Fibroblast of skin of back (primary cell): ENCODE data around the gene C7. TPM values are rescaled to one million over a fixed set of nuclear protein-coding genes. Genes with fewer than 3 reads are reported as not detected.
"Not testable (repeated sequence)": the region's sequence is repeated elsewhere in the genome, so short reads cannot be mapped to it uniquely, and the experiment has no call there.

Experiments
- DNase-seq: peaks from one replicate; pipeline ENCODE4 v3.0.0-alpha.2; 2013
- polyA plus RNA-seq, 2 experiments: library from polyadenylated mRNA; unstranded; fragments of 120-200 nt; gene quantifications; one replicate each; pipeline ENCODE4 v1.2.1, GENCODE V29; 2013; ENCODE audit not compliant: insufficient read length in 2 of 2

The C7 gene
- polyA plus RNA-seq (2013, experiment 1 of 2; ENCODE audit: insufficient read length): 0.29 TPM
- polyA plus RNA-seq (2013, experiment 2 of 2; ENCODE audit: insufficient read length): 0.16 TPM

DNA sequence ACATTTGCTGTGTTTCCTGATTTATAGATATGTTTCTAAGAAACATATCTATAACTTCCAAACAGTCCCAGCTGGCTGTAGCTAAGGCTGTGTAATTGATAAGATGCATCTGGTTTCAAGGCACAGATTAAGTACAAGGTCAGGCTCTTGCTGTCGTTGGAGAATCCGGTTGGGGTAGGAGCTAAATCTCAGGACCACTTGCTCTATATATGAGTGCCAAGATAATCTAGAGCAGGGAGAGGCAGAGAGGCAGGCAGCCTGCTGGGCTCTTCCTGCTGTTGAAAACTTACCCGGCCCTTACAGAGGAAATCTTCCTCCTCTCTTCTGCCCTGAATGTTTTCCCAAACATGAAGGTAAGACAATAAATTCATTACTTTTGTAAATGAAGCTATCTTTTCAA lies at the start of gene C7:
Gene C7, plus strand, starts transcription at position 234 of the 400 bp plus-strand sequence. Its CDS starts 114 bp downstream, at position 348.
- DNase-seq: no peak

DNA sequence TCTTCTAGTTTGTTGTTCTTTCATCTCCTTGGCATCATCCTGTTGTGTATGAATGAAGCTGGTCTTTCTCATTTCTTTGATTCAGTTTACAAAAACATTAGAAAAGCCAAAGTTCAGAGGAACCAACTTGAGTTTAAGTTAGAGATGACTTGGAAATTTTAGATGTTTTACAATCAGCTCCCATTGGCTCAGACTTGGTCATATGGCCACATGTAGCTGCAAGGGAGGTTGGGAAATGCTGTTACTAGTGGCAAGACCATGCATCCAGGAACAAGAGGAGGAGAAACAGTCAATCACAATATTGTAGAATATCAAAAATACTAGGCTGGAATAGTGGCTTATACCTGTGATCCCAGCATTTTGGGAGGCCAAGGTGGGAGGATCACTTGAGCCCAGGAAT lies 48.6 kb upstream of the C7 start:
- no peak for DNase-seq

- DNase-seq: not testable (repeated sequence)
Measured at GRCh38 chr5:40865004-40865403, 44.3 kb upstream of the C7 start.

DNA sequence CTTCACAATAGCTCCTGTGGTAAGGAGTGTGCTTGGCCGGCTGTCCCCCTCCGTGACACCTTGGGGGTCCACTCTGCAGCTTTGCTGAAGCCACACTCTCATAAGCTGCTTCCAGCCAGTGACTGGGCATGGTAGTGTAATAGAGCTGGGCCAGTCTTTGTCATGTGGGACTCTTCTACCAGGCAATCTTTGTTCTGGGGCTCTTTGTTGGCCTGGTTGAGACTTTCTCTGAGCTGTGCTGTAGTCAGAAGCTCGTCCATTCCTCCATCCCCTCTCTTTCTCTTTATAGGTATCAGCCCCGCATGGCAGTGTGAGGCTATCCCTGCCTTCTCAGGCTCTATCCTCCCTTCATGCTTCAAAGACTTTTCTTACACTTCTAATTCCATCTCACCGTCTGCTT lies 42.5 kb upstream of the C7 start:
- no peak for DNase-seq

- no peak for DNase-seq
Measured at GRCh38 chr5:40869384-40869783, 39.9 kb upstream of the C7 start.

DNA sequence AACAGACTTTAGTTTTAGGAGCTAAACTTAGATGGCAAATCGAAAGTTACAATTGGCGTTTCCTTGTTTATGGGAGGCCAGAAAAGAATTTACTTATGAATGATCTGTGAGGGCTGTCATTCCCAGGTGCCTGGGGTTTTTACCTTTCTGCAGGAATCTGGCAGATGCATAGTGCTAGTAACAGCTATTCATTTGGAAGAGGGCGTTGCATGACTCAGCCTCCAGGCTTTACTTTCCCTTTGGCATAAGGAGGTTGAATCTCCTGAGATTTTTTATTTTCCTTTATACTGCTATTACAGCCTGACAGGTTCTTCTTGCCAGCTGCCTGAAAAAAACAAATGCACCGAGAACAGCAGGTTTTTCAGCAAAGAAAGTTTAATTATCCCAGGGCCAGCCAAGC lies 38.1 kb upstream of the C7 start:
- no peak for DNase-seq

DNA sequence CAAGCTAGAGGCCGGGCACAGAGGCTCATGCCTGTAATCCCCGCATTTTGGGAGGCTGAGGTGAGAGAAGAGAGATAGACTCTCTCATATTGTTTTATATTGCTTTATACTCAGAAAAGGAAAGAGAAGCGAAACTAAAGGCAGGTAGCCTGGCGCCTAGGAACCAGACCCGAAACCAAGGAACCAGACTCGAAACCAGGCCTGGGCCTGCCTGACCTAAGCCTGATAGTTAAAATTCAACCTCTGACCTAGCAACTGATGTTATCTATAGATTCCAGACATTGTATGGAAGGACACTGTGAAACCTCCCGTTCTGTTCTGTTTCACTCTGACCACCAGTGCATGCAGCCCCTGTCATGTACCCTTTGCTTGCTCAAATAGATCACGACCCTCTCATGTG lies 37.0 kb upstream of the C7 start:
- not testable (repeated sequence) for DNase-seq

- DNase-seq: no peak
Measured at GRCh38 chr5:40873286-40873880, 35.9 kb upstream of the C7 start.

DNA sequence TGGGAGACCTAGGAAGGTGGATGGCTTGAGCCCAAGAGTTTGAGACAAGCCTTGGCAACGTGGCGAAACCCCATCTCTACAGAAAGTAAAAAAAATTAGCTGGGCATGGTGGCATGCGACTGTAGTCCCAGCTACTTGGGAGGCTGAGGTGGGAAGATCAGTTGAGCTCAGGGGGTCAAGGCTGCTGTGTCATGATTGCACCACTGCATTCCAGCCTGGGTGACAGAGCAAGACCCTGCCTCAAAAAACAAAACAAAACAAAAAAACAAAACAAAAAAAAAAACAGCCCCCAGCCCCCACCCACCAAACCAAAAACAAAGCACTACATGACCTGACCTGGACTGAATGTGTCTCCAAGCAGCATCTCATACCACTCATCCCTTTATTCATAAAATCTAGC lies 33.3 kb upstream of the C7 start:
- DNase-seq: no peak

DNA sequence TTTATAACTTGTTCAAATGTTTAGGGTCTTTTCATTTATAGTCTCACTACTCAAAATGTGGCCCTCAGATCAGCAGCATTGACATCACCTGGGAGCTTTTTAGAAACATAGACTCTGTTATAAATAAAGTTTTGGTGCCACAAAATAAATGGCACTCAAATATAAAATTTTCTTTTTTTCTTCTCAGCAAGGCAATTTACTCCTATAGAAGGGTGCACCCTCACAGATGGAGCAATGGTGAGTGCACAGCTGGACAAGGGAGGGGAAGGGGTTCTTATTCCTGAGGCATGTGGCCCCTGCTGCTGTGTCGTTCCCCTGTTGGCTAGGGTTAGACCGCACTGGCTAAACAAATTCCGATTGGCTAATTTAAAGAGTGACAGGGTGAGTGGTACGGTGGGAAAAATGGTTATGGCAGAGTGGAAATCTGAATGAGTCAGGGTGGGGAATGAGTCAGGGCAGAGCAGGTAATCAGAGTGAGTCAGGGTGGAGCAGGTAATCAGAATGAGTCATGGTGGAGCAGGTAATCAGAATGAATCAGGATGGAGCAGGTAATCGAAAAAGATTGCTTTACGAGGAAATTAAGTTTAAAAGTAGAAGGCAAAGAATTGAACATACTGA lies 31.8 kb upstream of the C7 start:
- DNase-seq: no peak

DNA sequence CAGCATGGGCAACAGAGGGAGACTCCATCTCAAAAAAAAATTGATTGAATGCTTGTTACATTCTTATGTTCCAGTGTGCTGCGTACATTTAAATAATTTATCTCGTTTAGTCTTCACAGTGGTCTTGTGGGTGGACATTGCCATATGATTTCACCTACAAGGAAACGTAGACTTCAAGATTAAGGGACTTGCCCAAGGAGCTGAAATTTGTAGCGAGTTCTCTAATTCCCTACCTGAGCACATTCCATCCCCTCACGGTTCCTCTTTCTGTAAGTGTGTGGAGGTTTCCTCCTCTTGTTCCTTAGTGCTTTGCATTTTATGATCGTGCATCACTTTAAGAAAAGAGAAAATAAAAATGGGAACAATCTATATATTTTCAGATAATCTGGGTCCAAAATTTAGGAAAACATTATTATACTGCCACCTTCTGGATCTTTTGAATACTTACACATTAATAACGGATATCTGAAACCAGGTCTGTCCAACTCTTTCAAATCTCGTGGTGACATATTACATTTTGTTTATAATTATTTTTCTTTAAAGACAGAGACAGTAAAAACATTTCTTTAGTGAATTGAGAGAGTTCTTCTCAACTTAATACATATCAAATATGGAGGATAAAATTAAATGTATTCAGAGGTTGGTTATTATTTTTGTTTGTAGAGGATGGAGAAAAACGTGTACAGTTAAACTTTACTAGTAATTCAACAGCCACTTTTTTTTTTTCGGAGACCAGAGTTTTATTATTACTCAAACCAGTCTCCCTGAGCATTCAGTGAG lies 29.9 kb upstream of the C7 start:
- DNase-seq: peak; percentile 28

GRCh38 chr5:40882291-40882690 lies 27.0 kb upstream of the C7 start:
- no peak for DNase-seq

- DNase-seq: not testable (repeated sequence)
Measured at GRCh38 chr5:40883051-40883450, 26.2 kb upstream of the C7 start.

- not testable (repeated sequence) for DNase-seq
Measured at GRCh38 chr5:40895440-40896425, 13.6 kb upstream of the C7 start.

DNA sequence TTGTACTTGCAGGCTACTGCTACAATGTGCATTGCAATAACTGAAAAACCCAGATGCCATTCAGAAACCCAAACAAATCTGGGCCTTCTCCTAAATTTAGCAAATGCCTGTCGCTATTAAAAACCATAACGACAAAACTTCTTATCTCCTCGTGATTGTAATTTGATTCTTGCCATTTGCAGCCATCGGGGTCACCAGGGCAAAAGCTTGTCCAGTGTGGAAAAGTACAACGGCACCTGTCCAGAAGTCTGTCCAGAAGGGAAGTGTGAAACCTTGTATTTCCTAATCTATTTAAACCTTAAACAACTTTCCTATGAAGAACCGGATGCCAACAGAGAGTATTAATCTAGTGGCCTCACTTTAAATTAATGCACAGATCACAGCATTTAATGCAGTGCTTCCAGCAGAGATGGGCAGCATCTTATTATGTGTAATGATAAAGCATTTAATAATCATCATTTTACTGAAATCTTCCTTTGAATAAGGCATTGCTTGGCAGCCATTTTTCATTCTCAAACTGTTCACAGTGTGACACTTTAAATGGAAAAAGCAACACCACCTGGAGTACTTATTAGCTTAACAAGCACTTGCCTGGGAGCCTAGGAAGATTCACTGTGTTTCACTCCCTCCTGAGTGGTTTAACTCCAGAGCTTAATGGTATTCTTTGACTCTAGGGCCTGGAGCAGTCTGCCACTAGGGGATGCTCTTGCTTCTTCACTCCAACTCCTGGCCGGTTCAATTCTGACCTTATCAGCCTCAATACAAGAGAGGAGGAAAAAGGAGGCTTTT lies 4.9 kb upstream of the C7 start:
- peak; percentile 71 for DNase-seq

DNA sequence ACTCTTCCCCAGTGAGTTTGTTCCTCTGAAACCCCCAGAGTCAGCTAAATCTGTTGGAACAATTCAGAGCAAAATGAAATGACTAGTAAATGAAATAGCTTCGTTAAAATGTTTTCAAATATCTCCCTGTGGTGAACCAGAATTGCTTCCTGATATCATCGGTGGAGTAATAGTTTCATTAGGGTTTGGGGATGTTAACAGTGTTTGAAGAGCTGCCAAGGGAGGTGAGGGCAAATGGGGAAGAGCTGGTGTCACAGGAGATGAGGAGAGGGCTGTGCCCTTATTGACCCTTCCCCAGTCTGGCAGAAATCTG lies 4.3 kb upstream of the C7 start:
- DNase-seq: no peak

DNA sequence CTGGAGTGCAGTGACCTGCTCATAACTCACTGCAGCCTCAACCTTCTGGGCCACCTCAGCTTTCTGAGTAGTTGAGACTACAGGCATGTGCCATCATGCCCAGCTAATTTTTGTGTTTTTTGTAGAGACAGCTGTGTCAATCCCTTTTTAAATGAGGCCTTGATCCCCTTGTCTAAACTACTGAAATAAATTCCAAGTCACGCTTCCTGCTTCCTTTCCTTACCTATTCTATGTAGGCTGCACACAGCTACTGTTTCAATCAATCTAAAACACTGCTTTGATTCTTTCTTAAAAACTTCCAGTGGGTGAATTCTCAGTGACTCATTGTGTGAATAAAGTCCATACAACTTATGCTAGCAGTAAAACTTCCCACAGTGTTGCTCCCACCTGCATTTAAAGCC lies 2.9 kb upstream of the C7 start:
- DNase-seq: no peak

DNA sequence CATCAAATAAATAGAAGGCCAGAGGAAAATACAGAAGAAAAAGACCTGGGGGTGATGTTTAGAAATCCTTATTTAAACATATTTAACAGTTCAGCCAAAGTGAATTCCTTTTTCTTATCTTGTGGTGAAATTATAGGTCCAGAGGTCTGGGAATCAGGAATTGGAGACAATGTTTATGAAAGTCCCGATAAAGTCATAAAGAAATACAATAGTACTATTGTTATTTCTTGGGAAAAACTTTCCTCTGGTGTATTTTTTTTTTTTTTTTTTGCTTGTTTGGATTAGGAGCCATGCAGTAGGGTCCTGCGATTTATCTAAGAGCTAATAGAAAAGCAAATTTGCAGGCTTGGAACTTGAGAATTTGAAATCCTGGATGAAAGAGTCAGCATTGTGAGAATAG lies 426 bp downstream of the C7 start:
- DNase-seq: no peak

GRCh38 chr5:40911266-40911665 lies 2.0 kb downstream of the C7 start:
- no peak for DNase-seq

- DNase-seq: peak; percentile 39
Measured at GRCh38 chr5:40914835-40915234, 5.5 kb downstream of the C7 start.

DNA sequence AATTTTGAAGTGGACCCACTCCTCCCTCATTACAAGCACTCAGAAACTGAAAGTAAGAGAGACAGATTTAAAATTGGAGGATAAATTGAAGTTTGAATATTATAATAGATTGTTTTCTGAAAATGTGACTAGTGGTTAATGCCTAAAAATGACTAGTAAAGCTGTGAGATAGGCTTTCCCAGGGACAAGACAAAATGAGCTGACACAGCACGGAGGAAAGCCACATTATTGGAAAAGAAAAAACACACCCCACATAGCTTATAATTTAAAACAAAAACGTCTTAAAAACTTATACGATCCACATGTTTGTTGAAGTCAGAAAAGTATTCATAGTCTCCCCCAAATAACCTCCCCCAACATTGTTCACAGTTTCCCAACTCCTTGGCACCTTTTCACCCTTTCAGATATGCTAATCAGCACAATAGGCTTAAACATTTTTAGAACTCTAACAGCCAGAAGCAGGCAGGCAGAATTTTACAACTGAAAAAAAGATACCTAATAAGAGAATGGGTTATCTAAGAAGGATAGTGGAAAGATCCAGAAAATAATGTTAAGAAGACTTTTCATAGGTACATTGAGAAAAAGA lies 6.1 kb downstream of the C7 start:
- no peak for DNase-seq

DNA sequence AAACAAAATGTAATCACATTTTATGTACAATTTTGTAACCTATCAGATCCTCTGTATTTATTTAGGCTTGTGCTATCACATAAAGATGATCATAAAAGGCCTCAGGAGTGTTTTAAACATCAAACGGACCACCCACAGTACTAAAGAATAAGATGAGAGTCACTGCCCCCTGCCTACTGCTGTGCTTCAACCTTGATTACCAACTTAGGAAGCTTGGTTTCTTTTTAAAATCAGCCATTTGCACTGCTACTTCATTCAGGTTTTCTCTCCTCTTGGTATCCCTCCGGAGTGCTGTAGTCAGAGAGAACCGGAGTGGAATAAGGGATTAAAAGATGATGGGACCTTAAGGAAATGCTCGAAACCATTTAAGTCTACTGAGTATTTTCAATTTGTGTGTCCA lies 6.9 kb downstream of the C7 start:
- no peak for DNase-seq
